ENCODE results near the gene RFC5. TPM values are rescaled to one million over a fixed set of nuclear protein-coding genes. Genes with fewer than 3 reads are reported as not detected.

Gene RFC5
- total and polyA plus RNA-seq, 2 of the 8 experiments (the other 6 are each of a cell fraction or from before 2014, with no cell fraction given) = 34.4 to 40.6 TPM

DNA sequence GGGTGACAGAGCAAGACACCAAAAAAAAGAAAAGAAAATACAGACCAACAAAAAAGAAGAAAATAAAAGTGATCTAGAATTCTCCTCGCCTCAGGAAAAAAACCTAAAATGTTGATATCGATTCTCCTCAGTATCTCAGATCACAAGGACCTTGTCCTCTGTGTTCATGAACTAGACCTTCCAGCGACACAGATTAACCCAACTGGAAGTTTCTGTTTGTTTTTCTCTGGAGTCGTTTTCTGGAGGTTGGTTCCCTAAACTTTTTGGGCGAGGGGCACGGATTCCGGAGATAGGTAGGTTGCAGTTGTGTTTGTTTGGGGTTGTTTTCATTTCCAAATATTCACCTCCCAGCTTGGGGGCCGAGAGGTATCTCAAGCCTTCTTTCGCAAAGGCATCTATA, 559 bp upstream of the RFC5 start:
- CTCF ChIA-PET (ENCODE audit: partially characterized antibody) = interaction anchor here (0.6 to 2.9 kb wide), 5 partner anchors 31 to 396 kb away, joined by 3 to 16 read pairs (median 3); no protein-coding TSS in a partner anchor
- H3K14ac ChIP-seq (ENCODE audit: insufficient read length) = no peak overlapping the region

More for the DNA sequence above, 559 bp upstream of the RFC5 start:
- Histone ChIP-seq H3K4ac (replicated peaks; ENCODE audit: insufficient read length, low read depth, low read length) (no peak overlapping the region), H2BK5ac (ENCODE audit: low read depth, low read length) (no peak overlapping the region), H4K5ac (ENCODE audit: insufficient read length, low read depth, low read length) (no peak overlapping the region), H3K4me1 (replicated peaks in 1 of 4; ENCODE audit: control insufficient read depth in 3 of 4, insufficient read depth in 4 of 4, low read length in 3 of 4) (no peaks in the 10 kb centered on the region; a peak in 1 of 7 replicates), H3K9ac (replicated peaks in 1 of 4; ENCODE audit: extremely low read depth in 1 of 4, low read depth in 3 of 4, low read length in 3 of 4) (no peak overlapping the region), H3K4me3 (ENCODE audit: extremely low read depth in 1 of 4, insufficient read depth in 2 of 4, low read depth in 3 of 4, low read length in 4 of 4) (peak overlapping the region in 2 of 4 experiments; percentile 15 to 70; a peak in 4 of 8 replicates), H3K27me3 (replicated peaks in 1 of 4; ENCODE audit: control insufficient read depth in 3 of 4, extremely low read depth in 1 of 4, insufficient read depth in 3 of 4, low read length in 3 of 4) (no peaks in the 10 kb centered on the region), H4K91ac (replicated peaks; ENCODE audit: insufficient read length, low read length) (no peak overlapping the region), H4K8ac (ENCODE audit: extremely low read depth, insufficient read depth, low read length) (no peak overlapping the region), H3K18ac (ENCODE audit: extremely low read depth, low read length) (no peak overlapping the region), H2BK20ac (ENCODE audit: low read length) (no peak overlapping the region), H3K27ac (ENCODE audit: low read depth, low read length) (no peak overlapping the region), H3K79me2 (ENCODE audit: control insufficient read depth in 1 of 2, insufficient read depth in 2 of 2, low read length in 2 of 2) (peaks cover 8 to 16% of the 10 kb centered on the region in 2 experiments; a peak in 3 of 4 replicates), H3K56ac (replicated peaks; ENCODE audit: insufficient read length, low read depth, low read length) (no peak overlapping the region), H2BK15ac (ENCODE audit: low read length) (no peak overlapping the region), H3K36me3 (ENCODE audit: control insufficient read depth in 2 of 4, insufficient read depth in 4 of 4, low read length in 3 of 4) (peaks cover 8 to 23% (median 19%) of the 10 kb centered on the region in 4 experiments), H3K23me2 (ENCODE audit: low read depth, low read length) (peaks cover 3% of the 10 kb centered on the region), H2BK12ac (ENCODE audit: low read depth, low read length) (no peak overlapping the region), H3K9me3 (ENCODE audit: insufficient read depth in 2 of 2, low read depth in 1 of 2, low read length in 1 of 2) (no peaks in the 10 kb centered on the region), H3K4me2 (ENCODE audit: insufficient read depth in 1 of 2, low read depth in 2 of 2, low read length in 2 of 2) (peak overlapping the region; percentile 75 to 84), H2AK5ac (ENCODE audit: low read depth, low read length) (no peak overlapping the region), H4K20me1 (replicated peaks in 1 of 2; ENCODE audit: control insufficient read depth in 1 of 2, insufficient read depth in 2 of 2, low read length in 2 of 2) (no peaks in the 10 kb centered on the region), H2BK120ac (replicated peaks; ENCODE audit: low read depth, low read length) (no peak overlapping the region), H2AFZ (ENCODE audit: low read length) (peak overlapping the region; percentile 47; the same call in 1 of the 2 replicates), H3K79me1 (ENCODE audit: low read depth, low read length) (no peaks in the 10 kb centered on the region), H3K23ac (ENCODE audit: insufficient read length) (no peak overlapping the region)
- FAIRE-seq (no peak), DNase-seq (ENCODE audit: low read depth in 1 of 2, low spot score in 2 of 2) (no peak)
- TF ChIP-seq KDM1A (IDR thresholded peaks at IDR 0.05; ENCODE audit: borderline replicate concordance, low read length) (no peak), CBX8 (IDR thresholded peaks at IDR 0.05; ENCODE audit: borderline replicate concordance, low read depth, low read length) (no peak), TCF12 (IDR thresholded peaks at IDR 0.05; ENCODE audit: low read depth, low read length) (no peak), JUN (IDR thresholded peaks at IDR 0.05; ENCODE audit: low read depth, low read length) (no peak), SP1 (IDR thresholded peaks at IDR 0.05; ENCODE audit: low read depth, low read length) (no peak), KDM5A (IDR thresholded peaks at IDR 0.05; ENCODE audit: low read length) (no peak)
- TF ChIP-seq, protein P1, sequence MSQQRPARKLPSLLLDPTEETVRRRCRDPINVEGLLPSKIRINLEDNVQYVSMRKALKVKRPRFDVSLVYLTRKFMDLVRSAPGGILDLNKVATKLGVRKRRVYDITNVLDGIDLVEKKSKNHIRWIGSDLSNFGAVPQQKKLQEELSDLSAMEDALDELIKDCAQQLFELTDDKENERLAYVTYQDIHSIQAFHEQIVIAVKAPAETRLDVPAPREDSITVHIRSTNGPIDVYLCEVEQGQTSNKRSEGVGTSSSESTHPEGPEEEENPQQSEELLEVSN (IDR thresholded peaks at IDR 0.05) = no peak
- 42% methylated on average over 9 of the region's 9 CpGs; no CpG with 5 or more reads in 1 of the 2 experiments for WGBS, 2 experiments (ENCODE audit: extremely low coverage in 1 of 2, insufficient coverage in 1 of 2, insufficient read length in 1 of 2, insufficient replicate concordance in 2 of 2, low coverage in 1 of 2, low lambda C conversion rate in 2 of 2, missing lambda C conversion rate in 1 of 2)
- POLR2A ChIA-PET (ENCODE audit: partially characterized antibody) = interaction anchor here (0.7 to 9.0 kb wide), 8 partner anchors 9 to 360 kb away, joined by 3 to 113 read pairs (median 4); partner anchors contain the start of gene SUDS3
